EH (cell line): Measurements from ENCODE around the gene MAGEA11.
"Not testable (repeated sequence)": the region's sequence is repeated elsewhere in the genome, so short reads cannot be mapped to it uniquely, and the experiment has no call there.

ENCODE experiments used
- DNase-seq: peaks from one replicate; pipeline ENCODE4 v3.0.0-alpha.2; 2015; ENCODE audit warnings: low read depth

The MAGEA11 gene

DNA sequence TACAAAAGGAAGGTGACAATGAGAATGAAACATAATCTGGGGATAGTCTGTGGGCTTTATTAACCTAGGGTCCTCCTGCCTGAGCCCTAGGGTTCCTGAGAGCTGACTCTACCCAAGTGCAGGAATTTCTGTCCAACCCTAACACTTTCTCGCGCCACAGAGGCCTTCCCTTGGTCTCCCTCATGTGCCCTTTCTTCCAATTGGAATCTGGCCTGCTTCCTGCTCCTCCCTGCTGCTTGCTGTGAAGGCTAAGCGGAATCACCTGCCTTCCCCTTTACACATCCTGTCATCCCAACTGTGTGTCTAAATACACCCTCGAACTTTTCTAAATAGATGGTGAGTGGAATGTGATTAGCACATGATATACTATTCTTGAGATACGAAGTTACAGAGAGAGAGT, 5.9 kb downstream of the MAGEA11 start:
- no peak for DNase-seq

DNA sequence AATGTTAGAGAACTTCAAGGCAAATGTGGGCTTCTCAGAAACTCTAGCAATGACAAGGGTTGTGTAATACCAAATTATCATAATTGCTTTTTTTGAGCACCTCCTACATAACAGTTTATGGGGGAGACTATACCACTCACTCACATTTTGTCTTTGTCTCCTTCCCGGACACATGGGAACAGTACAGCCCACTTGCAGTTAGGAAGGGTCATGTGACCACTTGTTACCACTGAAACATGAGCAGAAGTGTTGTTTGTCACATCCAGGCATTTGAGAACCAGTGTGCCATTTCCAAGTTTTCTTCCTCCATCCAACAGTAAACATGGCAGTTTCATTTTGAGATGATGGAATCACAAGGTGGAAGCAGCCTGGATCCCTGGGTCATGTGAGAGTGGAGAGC, 6.9 kb downstream of the MAGEA11 start:
- DNase-seq: no peak

DNA sequence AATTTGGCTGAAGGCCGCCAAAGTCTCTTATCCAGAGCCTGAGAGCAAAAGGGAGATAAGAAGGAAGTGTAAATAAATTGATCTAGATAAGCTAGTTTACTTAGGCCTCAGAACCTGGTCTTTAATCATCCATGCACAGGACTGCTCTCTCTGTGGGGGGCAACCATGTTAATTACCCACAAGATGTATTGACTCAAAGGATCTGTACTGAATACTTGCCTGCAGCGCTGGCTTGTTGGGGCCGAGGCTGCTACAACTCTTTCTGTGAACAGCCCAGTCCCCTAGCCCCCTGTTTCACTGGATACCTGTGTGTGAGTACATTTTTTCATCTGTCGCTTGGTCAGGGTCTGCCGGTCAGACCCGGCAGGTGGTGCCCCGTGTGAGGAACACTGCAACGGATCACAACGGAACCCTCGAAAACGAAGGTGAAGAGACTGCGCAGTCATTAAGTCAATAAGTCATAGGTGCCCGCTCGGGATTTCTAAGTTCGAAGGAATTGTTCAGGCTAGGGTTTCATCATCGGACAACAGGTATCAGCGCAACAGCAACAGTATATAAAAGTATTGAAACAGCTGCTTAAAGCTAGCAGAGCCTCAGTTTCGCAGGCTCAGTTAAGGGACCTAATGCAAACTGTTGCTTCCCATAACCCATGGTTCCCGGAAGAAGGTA, 8.3 kb downstream of the MAGEA11 start:
- no peak for DNase-seq

DNA sequence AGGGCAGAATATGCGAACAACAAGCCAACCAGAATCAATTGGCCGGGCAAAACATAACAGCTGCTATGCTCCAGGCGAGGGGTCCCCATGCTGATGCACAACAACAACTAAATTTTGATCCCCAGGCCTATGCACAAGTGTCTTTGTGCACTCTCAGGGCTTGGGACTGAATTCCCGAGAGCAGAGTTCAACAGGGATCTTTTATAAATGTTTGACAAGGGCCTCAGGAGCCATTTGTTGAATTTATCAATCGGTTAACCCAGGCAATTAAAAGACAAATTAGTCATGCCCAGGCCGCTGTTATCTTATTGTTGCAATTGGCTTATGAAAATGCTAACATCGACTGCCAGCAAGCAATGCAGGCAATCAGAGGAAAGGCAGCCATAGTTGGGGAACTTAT, 9.4 kb downstream of the MAGEA11 start:
- DNase-seq: not testable (repeated sequence)

DNA sequence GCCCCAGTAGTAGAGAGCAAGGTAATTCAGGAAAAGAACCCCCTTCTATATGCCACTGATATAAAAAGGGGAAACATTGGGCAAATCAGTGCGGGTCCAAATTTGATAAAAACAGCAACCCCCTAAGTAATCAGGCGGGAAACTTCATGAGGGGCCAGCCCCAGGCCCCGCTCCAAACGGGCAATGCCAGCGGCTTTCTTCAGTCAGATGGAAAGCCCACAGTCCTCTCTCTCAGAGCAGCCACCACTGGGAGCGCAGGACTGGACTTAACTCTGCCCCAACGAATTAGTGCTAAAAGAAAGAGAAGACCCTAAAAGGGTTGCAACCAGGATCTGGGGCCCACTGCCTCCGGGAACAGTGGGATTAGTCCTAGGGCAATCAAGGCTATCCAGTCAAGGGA, 9.9 kb downstream of the MAGEA11 start:
- DNase-seq: no peak

DNA sequence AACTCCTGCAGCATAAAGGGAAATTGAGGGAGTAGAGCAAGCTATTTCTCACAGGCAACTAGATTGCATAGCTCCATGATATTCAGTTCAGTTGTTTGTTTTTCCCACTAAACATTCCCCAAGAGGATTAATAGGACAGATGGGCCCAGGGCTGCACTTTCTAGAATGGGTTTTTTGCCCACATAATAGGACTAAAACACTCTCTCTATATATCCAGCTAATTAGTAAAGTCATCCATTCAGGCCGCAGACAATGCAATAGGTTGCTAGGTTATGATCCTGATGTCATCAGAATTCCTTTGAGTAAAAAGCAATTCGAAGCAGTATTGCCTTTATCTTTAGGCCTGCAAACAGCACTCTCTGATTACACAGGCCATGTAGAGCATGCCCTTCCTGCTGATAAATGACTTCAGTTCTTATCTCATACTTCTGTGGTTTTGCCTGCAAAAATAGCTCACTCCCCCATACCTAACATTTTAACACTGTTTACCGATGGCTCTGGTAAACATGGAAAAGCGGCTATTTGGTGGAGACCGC, 11.8 kb downstream of the MAGEA11 start:
- DNase-seq: not testable (repeated sequence)

DNA sequence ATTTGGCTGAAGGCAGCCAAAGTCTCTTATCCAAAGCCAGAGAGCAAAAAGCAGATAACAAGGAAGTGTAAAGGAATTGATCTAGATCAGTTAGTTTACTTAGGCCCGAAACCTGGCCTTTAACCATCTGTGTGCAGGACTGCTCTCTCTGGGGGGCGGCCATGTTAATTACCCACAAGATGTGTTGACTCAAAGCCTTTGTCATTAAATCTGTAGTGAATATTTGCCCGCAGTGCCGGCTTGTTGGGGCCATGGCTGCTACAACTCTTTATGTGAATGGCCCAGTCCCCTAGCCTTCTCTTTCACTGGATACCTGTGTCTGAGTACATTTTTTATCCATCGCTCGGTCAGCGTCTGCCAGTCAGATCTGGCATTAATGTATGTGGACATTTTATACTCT, 15.4 kb downstream of the MAGEA11 start:
- DNase-seq: not testable (repeated sequence)

DNA sequence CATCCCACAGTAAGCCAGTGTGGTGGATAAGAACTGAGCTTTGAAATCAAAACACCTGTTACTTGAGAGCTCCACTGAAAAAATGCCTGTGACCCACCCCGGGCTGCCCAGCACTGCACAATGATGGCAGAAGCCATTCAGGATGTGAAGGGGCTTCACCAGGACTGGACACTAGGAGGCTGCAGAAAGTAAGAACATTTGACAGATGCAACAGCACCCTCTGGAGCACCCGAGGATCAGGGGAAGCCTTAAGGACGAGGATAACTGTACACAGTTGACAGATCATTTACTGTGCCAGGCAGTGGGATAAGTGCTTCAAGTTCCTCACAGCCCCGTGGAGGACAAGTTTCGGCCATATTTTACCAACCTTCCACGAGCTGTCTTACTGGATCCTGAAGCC, 30.4 kb downstream of the MAGEA11 start:
- not testable (repeated sequence) for DNase-seq

DNA sequence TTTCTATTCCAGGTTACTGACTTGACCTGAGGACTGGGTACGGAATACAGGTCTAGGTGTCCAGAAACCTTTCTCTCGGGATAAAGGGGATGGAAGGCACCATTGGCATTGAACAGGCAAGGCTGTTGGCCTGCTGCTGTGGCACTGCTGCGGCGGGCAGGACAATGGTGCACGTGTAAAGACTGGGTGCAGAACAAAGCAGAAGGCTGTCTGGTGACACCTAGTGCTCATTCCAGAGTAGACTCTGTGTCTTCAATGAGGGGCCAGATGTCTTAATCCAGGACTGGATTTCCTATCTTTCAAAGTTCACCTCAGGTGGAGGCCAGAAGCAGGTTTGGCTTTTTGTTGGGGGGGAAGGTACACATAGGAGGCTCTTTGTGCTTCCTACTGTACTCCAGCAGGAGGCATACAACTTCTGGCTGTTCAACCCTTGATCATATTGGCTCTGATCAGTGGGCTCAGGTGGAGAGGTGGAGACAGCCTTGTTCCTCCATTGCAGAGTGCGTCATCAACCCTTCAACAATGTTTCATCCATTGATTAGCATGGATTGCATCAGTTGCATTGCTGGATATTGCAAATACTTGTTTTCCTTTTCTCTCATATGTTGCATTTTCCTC, 34.6 kb downstream of the MAGEA11 start:
- DNase-seq: not testable (repeated sequence)

DNA sequence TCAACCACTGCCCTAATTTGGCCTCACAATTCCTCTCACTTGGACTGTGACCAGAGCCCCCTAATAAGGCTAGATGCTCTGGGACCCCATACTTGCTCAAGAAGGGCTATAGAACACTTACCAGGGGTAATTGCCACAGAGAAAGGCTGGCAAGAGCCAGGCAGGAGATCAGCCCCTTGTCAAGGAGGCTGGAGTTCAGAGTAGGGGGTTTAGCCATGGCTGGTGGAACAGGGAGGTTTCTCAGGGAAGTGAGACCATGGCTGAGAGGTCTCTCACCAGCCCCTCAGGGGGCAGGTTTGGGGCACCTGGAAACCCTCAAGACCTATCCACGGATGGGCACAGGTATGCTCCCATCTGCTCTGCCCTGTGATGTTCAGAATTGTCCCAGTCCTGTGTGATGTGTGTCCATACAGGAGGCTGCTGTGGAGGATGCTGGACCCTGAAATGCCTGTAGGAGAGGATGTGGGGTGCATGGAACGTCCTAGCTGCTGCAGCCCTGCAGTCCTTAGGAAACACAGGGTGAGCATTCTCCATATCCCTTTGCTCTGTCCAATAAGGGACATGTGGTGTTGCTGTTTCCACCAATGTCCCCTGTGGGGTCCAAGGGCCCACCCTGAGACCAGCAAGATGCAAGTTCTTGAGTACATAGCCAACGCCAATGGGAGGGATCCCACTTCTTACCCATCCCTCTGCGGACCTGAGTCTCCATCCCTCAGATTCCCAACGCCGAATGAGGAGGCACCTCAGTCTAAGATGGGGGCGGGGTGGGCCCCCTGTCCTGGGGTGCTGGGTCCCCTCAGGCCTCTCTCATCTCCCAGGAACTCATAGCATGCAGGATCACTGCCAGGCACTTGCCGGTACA, 45.6 kb downstream of the MAGEA11 start:
- no peak for DNase-seq

DNA sequence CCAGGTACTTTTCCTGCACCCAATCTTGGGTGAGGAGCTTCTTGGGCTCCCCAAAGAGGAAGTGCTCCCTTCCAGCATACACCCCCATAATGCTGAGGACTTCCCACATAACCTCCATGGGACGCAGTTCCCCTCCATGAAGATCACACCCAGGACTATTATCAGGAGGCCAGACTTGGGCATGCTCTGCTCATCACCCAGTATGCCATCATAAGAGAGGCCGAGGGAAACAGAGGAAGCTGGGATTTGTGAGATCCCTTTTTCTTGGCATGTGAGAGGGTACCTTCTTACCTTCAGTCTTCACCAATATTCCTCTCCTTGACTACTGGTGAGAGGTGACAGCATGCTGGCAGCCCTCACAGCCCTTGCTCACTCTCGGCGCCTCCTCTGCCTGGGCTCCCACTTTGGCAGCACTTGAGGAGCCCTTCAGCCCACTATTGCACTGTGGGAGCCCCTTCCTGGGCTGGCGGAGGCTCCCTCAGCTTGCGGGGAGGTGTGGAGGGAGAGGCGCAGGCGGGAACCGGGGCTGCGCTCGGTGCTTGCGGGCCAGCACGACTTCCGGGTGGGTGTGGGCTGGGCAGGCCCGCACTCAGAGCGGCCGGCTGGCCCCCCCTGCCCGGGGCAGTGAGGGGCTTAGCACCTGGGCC, 46.3 kb downstream of the MAGEA11 start:
- DNase-seq: no peak

DNA sequence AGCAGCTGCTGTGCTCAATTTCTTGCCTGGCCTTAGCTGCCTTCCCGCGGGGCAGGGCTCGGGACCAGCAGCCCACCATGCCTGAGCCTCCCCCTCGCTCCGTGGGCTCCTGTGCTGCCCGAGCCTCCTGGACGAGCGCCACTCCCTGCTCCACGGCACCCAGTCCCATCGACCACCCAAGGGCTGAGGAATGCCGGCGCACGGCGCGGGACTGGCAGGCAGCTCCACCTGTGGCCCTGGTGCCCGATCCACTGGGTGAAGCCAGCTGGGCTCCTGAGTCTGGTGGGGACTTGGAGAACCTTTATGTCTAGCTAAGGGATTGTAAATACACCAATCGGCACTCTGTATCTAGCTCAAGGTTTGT, 46.8 kb downstream of the MAGEA11 start:
- DNase-seq: not testable (repeated sequence)

DNA sequence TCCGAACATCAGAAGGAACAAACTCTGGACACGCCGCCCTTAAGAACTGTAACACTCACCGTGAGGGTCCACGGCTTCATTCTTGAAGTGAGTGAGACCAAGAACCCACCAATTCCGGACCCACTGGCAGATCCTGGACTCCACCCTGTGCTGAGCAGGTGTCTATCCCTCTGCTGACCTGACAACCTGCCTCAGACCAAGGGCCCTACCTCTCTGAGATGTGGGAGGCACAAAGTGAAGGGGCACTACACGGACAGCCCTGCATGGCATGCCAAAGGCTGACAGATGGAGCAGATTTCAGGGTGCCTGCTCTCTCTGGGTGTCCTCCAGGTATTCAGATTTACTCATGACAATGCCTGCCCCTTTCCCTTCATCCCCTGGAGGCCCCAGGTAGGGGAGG, 48.0 kb downstream of the MAGEA11 start:
- DNase-seq: no peak

DNA sequence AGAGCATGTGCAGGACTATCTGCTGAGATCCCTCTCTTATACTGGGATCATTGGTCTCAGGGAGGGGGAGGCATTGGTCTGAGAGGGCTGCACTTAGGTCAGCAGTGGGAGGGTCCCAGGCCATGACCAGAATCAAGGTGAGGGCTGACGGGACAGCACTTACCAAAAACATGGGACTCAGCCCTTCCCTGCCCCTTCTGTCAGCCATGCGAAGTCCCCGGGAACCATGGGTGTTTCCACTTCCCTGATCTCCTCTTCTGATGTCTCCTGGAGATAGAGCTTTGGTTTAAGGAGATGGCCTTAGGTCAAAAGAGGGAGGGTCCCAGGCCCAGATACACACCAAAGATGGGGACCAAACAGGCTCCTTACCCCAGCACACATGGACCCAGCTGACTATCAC, 49.1 kb downstream of the MAGEA11 start:
- DNase-seq: no peak

DNA sequence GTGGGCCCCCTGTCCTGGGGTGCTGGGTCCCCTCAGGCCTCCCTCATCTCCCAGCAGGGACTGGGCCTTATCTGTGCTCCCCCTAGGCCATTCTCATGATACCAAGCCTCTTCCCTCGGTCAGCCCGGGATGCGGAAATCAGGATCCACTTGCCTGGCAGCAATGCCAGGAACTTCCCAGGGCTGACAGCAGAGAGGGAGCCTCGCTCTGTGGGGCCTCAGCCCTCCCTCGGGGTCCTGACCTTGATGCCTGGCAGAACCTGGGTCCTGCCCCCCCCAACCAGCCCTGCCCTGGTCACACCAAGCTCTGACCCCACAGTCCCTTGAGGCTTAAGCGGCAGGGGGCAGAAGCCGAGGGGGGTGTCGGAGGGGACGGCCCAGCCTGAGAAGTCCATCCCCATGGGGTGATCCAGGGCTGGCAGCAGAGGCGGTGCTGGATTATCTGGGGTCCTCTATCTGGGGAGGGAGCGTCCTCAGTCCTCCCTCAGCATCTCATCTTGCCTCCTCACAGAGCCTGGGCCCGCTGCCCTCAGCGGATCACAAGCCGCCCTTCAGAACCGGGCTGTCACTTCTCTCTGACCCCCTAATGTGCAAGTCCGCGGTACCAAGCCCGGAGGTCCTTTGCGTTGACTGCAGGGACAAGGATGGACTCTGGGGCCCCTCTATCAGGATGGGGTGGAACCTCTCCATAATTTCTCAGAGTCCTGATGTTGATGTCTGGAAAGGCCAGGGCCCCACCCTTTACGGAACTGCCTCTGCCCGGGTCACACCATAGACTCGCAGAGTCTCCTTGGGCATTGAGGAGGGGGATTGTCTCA, 50.2 kb downstream of the MAGEA11 start:
- DNase-seq: not testable (repeated sequence)

DNA sequence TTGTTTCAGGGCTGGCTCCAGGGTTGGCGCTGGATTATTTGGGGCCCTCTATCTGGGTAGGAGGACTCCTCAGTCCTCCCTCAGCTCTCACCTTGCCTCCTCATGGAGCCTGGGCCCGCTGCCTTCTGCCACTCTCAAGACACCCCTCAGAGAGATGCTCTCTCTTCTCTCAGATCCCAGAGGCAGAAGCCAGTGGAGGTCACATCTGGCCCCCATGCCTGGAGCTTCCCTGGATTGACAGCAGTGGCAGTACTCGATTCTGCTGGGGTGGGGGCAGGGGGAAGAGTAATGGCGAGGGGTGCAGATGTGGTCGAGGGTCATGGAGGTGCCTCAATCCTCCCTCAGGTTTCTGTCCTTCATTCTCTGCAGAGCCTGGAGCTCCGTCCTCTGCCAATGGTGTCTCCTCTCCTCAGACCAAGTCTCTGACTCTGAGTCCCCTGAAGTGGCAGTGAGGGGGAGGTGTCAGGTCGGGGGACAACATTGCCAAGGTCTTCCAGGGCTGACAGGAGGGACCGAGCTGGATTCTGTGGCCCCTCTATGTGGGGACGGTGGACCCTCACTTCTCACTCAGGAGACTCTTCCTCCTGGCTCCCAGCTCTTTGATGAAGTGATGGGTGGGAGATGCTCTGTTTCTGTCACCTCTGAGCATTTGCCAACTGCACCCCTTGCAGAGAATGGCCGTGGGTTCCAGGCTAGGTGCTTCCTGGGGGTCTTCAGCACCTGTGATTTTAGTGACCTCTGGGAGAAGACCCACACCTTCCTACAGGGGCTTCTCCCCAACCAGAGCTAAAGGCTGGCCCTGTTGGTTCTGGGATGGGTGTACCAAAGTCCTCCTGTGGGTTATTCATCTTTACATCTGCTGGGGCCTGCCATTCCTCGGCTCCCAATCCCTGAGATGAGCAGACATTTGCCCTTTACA, 51.1 kb downstream of the MAGEA11 start:
- DNase-seq: no peak
